Measurements from ENCODE around the gene EN1.

EN1 gene

DNA sequence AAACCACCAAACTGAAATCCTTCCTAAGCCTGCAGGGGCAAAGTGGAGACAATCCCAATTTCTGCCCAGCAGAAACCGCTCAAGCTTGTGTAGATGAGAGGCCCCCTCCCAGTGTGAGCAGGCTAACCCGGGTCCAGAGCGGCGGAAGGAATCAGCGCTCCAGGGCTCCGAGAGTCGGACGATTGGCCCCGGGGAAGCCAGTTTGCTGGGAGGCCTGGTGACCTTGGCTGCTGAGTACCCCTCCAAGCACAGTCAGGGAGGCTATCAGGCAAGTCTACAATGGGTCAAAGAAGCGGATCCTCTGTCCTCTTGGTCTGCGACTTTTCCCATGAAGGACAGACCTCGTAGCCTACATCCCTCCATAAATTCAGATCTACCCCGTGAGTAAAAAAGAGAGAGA, 16.8 kb upstream of the EN1 start:
- H3K9me3 ChIP-seq = no peaks in the 10 kb centered on the region
- H3K27me3 ChIP-seq = peaks cover 17% of the 10 kb centered on the region
- H3K4me3 ChIP-seq (ENCODE audit: low read depth, low read length) = no peak overlapping the region
- no peak for DNase-seq
- no peaks in the 10 kb centered on the region for H3K4me1 ChIP-seq
- no peaks in the 10 kb centered on the region for H3K36me3 ChIP-seq
- TF ChIP-seq, protein P1, sequence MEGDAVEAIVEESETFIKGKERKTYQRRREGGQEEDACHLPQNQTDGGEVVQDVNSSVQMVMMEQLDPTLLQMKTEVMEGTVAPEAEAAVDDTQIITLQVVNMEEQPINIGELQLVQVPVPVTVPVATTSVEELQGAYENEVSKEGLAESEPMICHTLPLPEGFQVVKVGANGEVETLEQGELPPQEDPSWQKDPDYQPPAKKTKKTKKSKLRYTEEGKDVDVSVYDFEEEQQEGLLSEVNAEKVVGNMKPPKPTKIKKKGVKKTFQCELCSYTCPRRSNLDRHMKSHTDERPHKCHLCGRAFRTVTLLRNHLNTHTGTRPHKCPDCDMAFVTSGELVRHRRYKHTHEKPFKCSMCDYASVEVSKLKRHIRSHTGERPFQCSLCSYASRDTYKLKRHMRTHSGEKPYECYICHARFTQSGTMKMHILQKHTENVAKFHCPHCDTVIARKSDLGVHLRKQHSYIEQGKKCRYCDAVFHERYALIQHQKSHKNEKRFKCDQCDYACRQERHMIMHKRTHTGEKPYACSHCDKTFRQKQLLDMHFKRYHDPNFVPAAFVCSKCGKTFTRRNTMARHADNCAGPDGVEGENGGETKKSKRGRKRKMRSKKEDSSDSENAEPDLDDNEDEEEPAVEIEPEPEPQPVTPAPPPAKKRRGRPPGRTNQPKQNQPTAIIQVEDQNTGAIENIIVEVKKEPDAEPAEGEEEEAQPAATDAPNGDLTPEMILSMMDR (IDR thresholded peaks at IDR 0.05; ENCODE audit: low read depth, low read length) = no peak

DNA sequence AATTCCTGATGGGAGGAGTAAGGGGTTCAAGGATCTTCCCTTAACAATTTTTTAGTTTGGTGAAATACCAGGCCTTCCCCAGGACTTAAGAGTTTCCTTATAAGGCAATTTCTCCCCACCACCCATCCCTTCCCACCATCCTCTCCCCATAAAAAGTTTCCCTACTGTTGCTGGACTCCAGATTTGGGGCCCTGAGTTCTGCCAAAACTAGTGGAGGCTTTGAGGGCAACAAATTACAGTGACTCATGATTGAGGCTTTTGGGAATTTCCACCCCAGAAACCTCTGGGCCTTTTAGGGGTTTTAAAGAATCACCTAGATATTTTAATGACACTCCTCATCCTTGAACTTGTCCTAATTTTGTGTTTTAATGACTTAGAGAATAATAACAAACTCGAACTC, 14.3 kb upstream of the EN1 start:
- no peaks in the 10 kb centered on the region for H3K9me3 ChIP-seq
- H3K4me1 ChIP-seq = no peaks in the 10 kb centered on the region
- no peak overlapping the region for H3K4me3 ChIP-seq (ENCODE audit: low read depth, low read length)
- peaks cover 41% of the 10 kb centered on the region for H3K27me3 ChIP-seq
- no peak for DNase-seq
- H3K36me3 ChIP-seq = no peaks in the 10 kb centered on the region
- TF ChIP-seq, protein P1 (IDR thresholded peaks at IDR 0.05; ENCODE audit: low read depth, low read length) = no peak

DNA sequence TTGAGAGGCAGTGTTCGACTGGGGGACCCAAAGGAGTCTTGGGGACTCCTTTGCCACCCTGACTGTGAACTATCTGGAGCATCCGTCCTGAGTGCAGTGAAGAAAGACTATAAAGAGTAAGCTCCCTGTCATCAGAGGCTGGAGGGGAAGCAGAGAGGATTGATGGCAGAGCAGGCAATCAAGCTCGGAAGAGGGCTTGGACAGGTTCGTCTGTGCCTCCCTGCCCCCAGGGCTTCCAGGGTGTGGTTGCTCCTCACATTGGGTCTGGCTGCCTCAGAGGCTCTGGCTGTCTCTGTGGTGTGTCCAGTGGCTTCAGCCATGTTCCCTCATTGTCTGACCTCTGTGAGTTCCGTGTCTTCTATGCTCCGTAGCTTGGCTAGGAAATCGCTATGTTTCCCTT, 13.8 kb upstream of the EN1 start:
- H3K27me3 ChIP-seq = peaks cover 46% of the 10 kb centered on the region
- TF ChIP-seq, protein P1 (IDR thresholded peaks at IDR 0.05; ENCODE audit: low read depth, low read length) = no peak

DNA sequence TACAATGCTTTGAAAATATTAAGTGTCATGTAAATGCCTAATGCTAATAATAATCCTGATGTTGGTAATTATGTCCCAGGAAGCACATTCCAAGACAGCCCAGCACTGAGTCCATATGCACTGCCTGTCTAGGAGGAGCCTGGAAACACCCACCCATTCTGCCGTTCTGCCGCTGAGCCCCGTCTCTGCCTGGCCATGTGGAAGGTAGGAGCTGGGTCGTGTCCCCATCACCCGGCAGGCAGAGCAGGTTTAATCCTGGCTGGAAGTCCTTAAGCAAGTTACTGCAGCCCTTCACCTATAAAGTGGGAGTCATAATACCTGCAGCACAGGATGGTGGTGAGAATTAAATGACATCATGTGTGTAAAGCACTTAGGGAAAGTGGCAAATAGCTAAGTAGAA, 13.1 kb upstream of the EN1 start:
- H3K9me3 ChIP-seq = no peaks in the 10 kb centered on the region
- no peaks in the 10 kb centered on the region for H3K36me3 ChIP-seq
- TF ChIP-seq, protein P1 (IDR thresholded peaks at IDR 0.05; ENCODE audit: low read depth, low read length) = no peak
- DNase-seq = no peak
- H3K4me1 ChIP-seq = no peaks in the 10 kb centered on the region
- peaks cover 54% of the 10 kb centered on the region for H3K27me3 ChIP-seq
- H3K4me3 ChIP-seq (ENCODE audit: low read depth, low read length) = no peak overlapping the region

More for the DNA sequence above, 13.8 kb upstream of the EN1 start:
- Histone ChIP-seq H3K9me3 (no peaks in the 10 kb centered on the region), H3K4me3 (ENCODE audit: low read depth, low read length) (no peak overlapping the region), H3K4me1 (no peaks in the 10 kb centered on the region), H3K36me3 (no peaks in the 10 kb centered on the region)
- no peak for DNase-seq

DNA sequence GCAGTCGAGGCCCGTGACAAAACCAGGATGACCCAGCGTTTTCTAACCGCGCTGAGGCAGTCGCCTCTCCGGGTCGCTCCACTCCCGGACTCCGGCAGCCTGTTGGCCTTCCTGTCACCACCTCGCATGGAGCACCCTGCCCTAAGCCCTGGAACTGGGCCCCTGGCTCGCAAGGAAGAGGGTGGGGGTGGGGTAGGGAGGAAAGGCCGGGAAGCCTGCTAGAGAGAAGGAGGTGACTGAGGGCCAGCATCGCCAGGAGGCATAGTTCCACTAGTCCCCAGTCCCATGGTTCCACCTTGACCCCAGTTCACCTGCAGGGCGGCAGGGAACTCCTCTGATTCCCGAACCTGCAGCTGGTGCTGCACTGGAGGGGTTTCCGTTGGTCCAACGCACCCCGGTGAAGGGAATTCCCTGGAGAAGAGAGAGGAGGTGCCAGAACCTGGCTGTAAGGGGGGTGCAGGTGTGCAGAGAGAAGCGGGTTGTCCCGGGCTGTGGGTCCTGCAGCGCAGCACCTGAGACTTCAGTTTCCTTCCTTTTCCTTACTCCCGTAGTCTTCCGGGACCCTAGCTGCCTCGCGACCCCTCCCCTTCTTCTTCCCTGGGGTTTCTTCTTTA, 11.8 kb upstream of the EN1 start:
- Histone ChIP-seq H3K36me3 (no peaks in the 10 kb centered on the region), H3K4me3 (ENCODE audit: low read depth, low read length) (no peak overlapping the region), H3K9me3 (no peaks in the 10 kb centered on the region), H3K27me3 (peaks cover 62% of the 10 kb centered on the region), H3K4me1 (no peaks in the 10 kb centered on the region)
- DNase-seq = no peak
- TF ChIP-seq, protein P1 (IDR thresholded peaks at IDR 0.05; ENCODE audit: low read depth, low read length) = no peak

DNA sequence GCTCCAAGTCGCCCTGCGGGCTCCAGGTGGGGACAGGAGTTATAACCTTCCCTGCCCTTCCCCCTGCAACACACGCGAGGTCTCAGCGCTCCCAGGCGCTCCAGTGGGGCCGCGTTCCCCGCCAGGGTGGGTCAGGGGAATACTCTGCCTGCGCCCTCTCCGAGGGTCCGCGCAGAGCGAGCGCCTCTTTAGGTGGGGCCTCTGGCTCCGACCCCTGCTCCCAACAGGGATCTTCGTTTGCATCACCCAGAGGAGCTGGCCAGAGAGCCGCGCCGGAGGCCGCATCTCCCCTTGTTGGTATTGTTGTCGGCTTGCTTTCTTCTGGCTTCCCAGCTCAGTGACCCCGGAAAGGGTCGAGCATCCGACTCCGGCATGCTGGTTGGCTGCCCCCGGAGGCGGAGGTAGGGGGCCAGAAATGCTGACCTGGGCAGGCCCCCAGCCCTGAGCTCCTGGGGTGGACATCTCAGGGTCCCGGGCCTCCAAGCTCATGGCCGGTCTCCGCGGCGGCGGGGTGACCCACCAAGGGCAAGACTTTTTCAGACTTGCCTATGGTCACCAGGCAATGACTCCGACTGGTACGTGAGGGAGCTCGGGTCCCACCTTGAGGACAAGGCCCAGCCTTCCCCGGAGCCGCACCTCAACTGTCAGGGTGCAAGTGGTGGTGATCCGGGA, 11.2 kb upstream of the EN1 start:
- Histone ChIP-seq H3K4me3 (ENCODE audit: low read depth, low read length) (no peak overlapping the region), H3K4me1 (no peaks in the 10 kb centered on the region), H3K27me3 (peaks cover 69% of the 10 kb centered on the region), H3K9me3 (no peaks in the 10 kb centered on the region), H3K36me3 (no peaks in the 10 kb centered on the region)
- TF ChIP-seq, protein P1 (IDR thresholded peaks at IDR 0.05; ENCODE audit: low read depth, low read length) = no peak
- DNase-seq = no peak
